ENCODE results near the gene RPRD1B. TPM values are rescaled to one million over a fixed set of nuclear protein-coding genes. Genes with fewer than 3 reads are reported as not detected.

The RPRD1B gene
- 9.5 and 16.2 TPM in 2 replicates for total RNA-seq

GRCh38 chr20:38033330-38034107, at the start of gene RPRD1B, which contains the start of gene TTI1:
RPRD1B (plus strand) TSS chr20:38033746; CDS start chr20:38033948, 202 bp downstream.
TTI1 (minus strand) TSS chr20:38033456; CDS start chr20:38013816, 19,640 bp downstream.

Other genes with a start within 250 kb of the RPRD1B start
- 23.7 and 34.2 TPM in 2 replicates for gene VSTM2L, start 130.6 kb upstream of the RPRD1B start, total RNA-seq
- gene TTI1, start 290 bp upstream of the RPRD1B start, total RNA-seq = 11.8 and 18.3 TPM in 2 replicates
- 6.8 and 10.0 TPM in 2 replicates for gene TGM2, start 131.5 kb downstream of the RPRD1B start, total RNA-seq
- gene KIAA1755, start 227.0 kb downstream of the RPRD1B start, total RNA-seq = not detected in 2 replicates

Data from airway epithelial cell (primary cell).